NCI-H748 treated with DMSO at 0.1 percent for 48 hours (cell line): Measurements from ENCODE around the gene GHRHR.

Source experiments
- DNase-seq: peaks from one replicate; lab custom pipeline; 2025; lab: John Stamatoyannopoulos, UW

The GHRHR gene

GRCh38 chr7:30963842-30964241, at the start of gene GHRHR:
TSS of gene GHRHR (plus strand) at chr7:30963953. CDS start at chr7:30964069, 116 bp downstream.
- DNase-seq = no peak

DNA sequence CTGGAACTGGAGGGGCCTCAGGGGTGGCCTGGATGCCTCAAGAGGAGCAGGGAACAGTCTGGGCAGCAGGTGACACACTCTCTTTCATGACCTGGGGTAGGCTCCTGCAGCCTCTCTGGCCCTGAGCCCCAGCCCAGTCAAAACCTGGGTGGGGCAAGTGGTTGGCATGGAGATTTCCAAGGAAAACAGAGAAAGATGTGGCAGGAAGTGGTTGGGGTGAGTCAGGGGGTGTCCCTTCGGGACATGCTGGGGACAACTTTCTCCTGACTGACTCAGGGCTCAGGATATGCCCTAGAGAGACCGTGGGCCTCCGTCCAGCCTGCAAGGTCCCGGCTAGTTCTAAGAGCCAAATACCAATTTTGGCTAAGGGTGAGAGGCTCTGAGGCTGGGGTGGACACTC, 49.2 kb upstream of the GHRHR start:
- DNase-seq = no peak

GRCh38 chr7:30915005-30915601, 48.6 kb upstream of the GHRHR start:
- no peak for DNase-seq

DNA sequence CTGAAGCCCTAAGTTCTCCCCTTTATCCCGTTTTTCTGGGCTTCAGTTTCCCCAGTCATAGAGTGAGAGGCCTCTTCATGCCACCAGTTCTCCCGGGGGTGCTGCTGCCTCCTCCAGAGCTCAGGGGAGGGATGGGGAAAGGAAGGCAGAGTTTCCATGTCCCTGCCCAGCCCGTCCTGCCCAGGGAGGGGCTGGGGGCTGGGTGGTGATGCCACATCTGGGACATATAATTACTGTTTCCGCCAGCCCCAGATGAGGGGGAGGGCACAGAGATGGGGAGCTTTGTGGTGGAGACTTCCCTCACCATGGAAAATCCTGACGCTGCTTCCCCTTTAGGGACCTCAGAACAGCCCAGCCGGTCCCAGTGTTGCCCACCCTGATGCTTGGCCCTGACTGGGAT, 48.0 kb upstream of the GHRHR start:
- no peak for DNase-seq

DNA sequence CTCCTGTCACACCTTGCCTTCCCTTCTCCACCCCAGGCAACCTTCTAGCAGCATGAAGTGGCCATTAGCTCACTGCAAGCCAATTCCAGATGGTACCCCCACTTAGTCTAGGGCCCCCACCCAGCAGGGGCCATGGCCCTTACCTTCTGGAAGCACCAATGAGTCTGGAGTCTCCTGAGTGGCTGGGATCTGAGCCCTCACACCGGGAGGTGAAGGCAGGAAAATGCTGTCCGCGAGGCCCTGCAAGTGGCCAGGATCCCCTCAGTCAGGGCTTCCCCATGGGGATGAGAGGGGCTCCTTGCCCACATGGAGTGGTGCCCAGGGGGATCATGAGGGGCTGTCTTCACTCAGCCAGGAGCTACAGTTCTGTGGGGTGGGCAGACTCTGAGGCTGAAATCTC, 47.5 kb upstream of the GHRHR start:
- DNase-seq = no peak

GRCh38 chr7:30916767-30917166, 47.0 kb upstream of the GHRHR start:
- no peak for DNase-seq

- DNase-seq = no peak
Observed at GRCh38 chr7:30917216-30917893, 46.4 kb upstream of the GHRHR start.

GRCh38 chr7:30918676-30919075, 45.1 kb upstream of the GHRHR start:
- DNase-seq = no peak

- DNase-seq = no peak
Observed at GRCh38 chr7:30920021-30920583, 43.7 kb upstream of the GHRHR start.

DNA sequence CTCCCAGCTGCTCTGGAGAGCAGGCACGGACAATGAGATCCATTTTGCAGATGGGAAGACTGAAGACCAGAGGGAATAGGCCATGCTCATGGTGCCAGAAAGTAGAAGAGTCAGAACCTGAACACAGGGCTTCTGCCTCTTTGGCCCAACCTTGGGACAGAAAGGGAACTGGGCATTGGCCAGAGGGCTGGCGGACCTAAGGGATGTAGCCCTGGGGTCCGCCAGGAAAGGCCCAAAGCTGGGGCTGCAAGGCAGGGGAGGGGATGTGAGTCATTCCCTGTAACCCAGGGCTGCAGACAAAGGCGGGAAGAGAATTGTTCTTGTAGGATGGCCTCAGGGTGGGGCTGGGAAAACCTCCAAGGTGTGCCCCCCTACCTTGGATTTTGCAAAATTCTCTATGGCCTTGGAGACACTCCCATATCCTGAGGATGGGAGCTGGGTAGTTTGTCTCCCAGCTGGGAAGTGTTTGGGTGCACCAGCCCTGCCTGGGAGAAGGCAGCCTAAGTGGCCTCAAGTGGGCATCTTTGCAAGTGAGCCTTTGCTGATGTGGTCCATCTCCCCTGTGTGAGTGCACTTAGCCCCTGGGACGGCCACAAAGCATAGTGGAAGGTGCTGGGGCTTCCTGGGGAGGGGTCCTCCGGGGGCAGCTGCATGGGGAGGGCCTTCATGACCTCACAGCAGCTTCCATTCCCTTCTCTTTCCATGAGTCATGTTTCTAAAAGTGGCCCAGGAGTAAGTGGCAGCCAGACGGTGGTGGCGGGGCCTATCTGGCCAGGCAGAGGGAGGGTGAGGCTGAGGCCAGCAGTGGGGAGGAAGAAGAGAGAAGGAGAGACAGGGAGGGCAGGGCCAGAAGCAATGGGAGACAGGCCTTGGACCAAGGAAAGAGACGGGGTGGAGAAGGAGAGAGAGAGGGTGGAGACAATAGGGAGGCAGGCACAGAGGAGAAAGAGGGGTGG, 42.9 kb upstream of the GHRHR start:
- DNase-seq = no peak

DNA sequence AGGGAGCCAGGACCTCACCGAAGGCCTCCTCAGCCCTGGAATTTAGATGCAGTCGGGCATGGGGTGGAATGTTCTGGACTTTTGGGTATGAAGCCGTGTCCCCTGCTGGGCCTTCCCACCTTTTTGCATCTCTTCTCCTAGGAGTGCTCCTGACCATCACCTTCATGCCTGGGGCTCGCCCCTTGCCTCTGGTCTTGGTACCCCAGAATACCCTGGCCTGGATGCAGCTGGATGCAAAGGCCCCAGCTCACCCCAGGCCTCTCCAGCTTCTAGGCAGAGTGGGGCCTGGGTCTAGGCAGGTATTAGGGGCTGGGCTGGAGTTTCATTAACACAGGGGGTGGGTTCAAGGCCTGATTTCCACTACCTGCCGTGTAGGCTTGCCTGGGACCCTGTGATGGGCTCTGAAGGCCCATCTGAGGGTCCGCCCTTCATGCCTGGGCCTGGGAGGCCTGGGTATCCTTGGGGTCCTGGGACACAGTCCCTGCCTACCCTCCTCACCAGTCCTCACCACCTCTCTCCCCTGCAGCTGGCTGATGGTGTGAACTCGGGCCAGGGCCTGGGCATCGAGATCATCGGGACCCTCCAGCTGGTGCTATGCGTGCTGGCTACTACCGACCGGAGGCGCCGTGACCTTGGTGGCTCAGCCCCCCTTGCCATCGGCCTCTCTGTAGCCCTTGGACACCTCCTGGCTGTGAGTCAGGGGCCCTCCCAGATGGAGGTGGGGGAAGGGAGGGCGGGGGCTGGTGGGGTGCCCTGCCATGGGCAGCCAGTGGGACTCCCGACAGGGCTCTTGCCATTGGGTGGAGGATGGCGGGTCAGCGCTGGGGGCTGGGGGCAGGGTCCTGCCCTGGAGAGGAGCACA, 42.0 kb upstream of the GHRHR start:
- DNase-seq = no peak

GRCh38 chr7:30922596-30922995, 41.2 kb upstream of the GHRHR start:
- DNase-seq = no peak

DNA sequence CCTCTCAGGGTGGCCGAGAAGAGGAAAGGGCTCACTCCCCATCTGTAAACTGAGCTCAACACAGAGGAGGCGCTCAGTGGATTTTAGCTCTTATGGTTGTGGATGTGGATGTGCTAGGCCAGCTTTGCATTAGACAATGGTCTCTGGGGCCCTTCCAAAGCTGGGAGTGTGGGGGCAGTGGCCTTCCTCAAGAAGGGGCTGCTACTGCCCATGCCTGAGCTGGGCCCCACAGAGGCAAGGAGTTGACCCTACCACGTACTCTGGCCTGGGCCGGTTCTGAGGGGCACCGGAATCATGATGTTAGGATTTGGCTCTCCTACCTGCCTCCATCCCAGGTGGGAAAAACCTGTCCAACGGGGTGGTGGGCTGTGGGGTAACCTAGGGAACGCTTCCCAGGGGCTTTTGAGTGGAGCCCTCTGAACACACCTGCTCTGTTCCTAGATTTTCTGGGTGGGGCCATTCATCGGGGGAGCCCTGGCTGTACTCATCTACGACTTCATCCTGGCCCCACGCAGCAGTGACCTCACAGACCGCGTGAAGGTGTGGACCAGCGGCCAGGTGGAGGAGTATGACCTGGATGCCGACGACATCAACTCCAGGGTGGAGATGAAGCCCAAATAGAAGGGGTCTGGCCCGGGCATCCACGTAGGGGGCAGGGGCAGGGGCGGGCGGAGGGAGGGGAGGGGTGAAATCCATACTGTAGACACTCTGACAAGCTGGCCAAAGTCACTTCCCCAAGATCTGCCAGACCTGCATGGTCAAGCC, 40.6 kb upstream of the GHRHR start:
- no peak for DNase-seq

DNA sequence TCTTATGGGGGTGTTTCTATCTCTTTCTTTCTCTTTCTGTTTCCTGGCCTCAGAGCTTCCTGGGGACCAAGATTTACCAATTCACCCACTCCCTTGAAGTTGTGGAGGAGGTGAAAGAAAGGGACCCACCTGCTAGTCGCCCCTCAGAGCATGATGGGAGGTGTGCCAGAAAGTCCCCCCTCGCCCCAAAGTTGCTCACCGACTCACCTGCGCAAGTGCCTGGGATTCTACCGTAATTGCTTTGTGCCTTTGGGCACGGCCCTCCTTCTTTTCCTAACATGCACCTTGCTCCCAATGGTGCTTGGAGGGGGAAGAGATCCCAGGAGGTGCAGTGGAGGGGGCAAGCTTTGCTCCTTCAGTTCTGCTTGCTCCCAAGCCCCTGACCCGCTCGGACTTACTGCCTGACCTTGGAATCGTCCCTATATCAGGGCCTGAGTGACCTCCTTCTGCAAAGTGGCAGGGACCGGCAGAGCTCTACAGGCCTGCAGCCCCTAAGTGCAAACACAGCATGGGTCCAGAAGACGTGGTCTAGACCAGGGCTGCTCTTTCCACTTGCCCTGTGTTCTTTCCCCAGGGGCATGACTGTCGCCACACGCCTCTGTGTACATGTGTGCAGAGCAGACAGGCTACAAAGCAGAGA, 39.9 kb upstream of the GHRHR start:
- no peak for DNase-seq

GRCh38 chr7:30924624-30925023, 39.1 kb upstream of the GHRHR start:
- no peak for DNase-seq

- DNase-seq = no peak
Observed at GRCh38 chr7:30925117-30925516, 38.6 kb upstream of the GHRHR start.

- no peak for DNase-seq
Observed at GRCh38 chr7:30925913-30926312, 37.8 kb upstream of the GHRHR start.

GRCh38 chr7:30926313-30926712, 37.4 kb upstream of the GHRHR start:
- no peak for DNase-seq

GRCh38 chr7:30927040-30927439, 36.7 kb upstream of the GHRHR start:
- no peak for DNase-seq

- no peak for DNase-seq
Observed at GRCh38 chr7:30927559-30927958, 36.2 kb upstream of the GHRHR start.
